GM12878 (cell line): ENCODE results near the gene LAS1L. TPM values are rescaled to one million over a fixed set of nuclear protein-coding genes. Genes with fewer than 3 reads are reported as not detected.

Source experiments
- ESRRA ChIP-seq: IDR thresholded peaks from 2 replicates; pipeline ENCODE4 v1.6.1; 2012; ENCODE audit warnings: mild to moderate bottlenecking, low read length, improper control_type of control experiment
- JUND ChIP-seq: IDR thresholded peaks from 2 replicates; pipeline ENCODE4 v1.6.1; 2012; ENCODE audit warnings: low read depth, mild to moderate bottlenecking, low read length, improper control_type of control experiment, moderate library complexity
- MEF2A ChIP-seq: IDR thresholded peaks from 2 replicates; pipeline ENCODE4 v1.6.1; 2011; ENCODE audit warnings: low read depth, mild to moderate bottlenecking, low read length, moderate library complexity; ENCODE audit not compliant: insufficient read depth
- MXI1 ChIP-seq: fragments of 150-350 bp; IDR thresholded peaks from 2 replicates; pipeline ENCODE4 v1.6.1; 2011; ENCODE audit warnings: low read depth, mild to moderate bottlenecking, inconsistent platforms, low read length, improper control_type of control experiment
- NR2F1 ChIP-seq: fragments of 450-650 bp; conservative IDR thresholded peaks from 2 replicates; pipeline ENCODE4 v1.6.1; 2017; ENCODE audit warnings: mild to moderate bottlenecking
- SUPT20H ChIP-seq: IDR thresholded peaks from 2 replicates; pipeline ENCODE4 v1.6.1; 2011; ENCODE audit warnings: low read depth, mild to moderate bottlenecking, low read length, moderate library complexity, borderline replicate concordance; ENCODE audit not compliant: control insufficient read depth
- TCF7 ChIP-seq: IDR thresholded peaks from 2 replicates; pipeline ENCODE4 v1.6.1; 2014; ENCODE audit warnings: antibody characterized with exemption, borderline replicate concordance
- ZBED1 ChIP-seq: IDR thresholded peaks from 2 replicates; pipeline ENCODE4 v1.6.1; 2016; ENCODE audit warnings: borderline replicate concordance
- polyA plus RNA-seq, 11 experiments: library from polyadenylated mRNA; depleted of rRNA in 4 of 11; unstranded in 6 of 11; stranded (reverse) in 5 of 11; fragments of >200 nt; fragmentation: Nextera tagmentation in 4 of 11; fragmentation: Illumina TruSeq in 1 of 11; extraction: Ambion mirVana in 4 of 11; extraction: Trizol in 1 of 11; gene quantifications; 1 replicate in 1 of 11; 2 replicates in 10 of 11; pipeline versions ENCODE4 v1.2.1 to v1.2.3, GENCODE V29; 2011 to 2016; ENCODE audit warnings: inconsistent platforms in 2 of 11, missing spikeins in 2 of 11, low read depth in 1 of 11
- total RNA-seq, 4 experiments: library from RNA; depleted of rRNA in 3 of 4; stranded (reverse); fragments of >200 nt in 3 of 4; fragmentation: Illumina TruSeq in 1 of 4; extraction: Trizol in 1 of 4; gene quantifications; 2 replicates each; pipeline versions ENCODE4 v1.2.1 to v1.2.3, GENCODE V29; 2013 to 2021
- TF ChIP-seq, protein P1 (sequence below): fragments of 450-650 bp; IDR thresholded peaks from 2 replicates; pipeline ENCODE4 v1.6.1; 2017; ENCODE audit warnings: mild to moderate bottlenecking
- TF ChIP-seq, protein P2 (sequence below): fragments of 450-650 bp; IDR thresholded peaks from 2 replicates; pipeline ENCODE4 v1.6.1; 2016; ENCODE audit warnings: mild to moderate bottlenecking, moderate library complexity, borderline replicate concordance
- TF ChIP-seq, protein P3 (sequence below): fragments of 150-350 bp; IDR thresholded peaks from 2 replicates; pipeline ENCODE4 v1.6.1; 2016; ENCODE audit warnings: low read depth, low read length
- TF ChIP-seq, protein P4 (sequence below): IDR thresholded peaks from 2 replicates; pipeline ENCODE4 v1.6.1; 2011; ENCODE audit warnings: mild to moderate bottlenecking, low read depth, low read length, moderate library complexity; ENCODE audit not compliant: insufficient replicate concordance
- TF ChIP-seq, protein P5 (sequence below): fragments of 450-650 bp; IDR thresholded peaks from 2 replicates; pipeline ENCODE4 v1.6.1; 2017; ENCODE audit warnings: mild to moderate bottlenecking, moderate library complexity

LAS1L gene
- total and polyA plus RNA-seq, 10 of the 15 experiments (the other 5 are each of a cell fraction or from before 2014, with no cell fraction given), result 27.4 to 100 (median 56.4) TPM

DNA sequence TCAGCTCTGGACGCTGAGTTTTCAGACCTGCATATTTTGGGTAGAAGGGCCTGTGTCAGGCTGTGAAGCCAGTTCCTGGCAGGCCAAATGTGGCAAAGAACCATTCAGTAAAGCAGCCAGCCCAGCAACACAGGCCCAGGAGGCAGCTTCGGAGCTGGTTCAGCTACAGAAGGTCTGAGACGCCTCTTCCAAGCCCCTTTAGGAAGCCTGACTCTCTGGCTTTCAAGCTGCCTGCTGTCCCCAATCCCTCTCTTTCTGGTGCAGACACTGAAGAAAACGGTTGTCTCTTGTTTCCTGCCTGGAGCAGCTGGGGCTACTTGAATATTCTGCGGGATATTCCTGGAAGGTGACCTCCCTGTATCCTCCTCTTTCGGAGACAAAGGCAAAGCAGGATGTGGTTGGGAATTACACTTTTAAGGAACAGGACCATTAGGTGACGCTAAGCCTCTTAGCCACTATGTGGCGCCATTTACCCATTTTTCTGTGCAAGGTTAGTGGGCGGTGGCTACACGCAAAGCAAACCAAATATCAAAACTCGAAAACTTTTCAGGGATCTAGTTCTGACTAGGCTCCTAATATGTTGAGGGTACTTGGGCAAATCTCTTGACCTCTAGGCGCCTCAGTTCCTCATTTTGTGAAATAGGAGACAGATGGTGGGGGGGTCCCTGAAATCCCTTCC, 47.2 kb upstream of the LAS1L start (continued):
- TF ChIP-seq, protein P1, sequence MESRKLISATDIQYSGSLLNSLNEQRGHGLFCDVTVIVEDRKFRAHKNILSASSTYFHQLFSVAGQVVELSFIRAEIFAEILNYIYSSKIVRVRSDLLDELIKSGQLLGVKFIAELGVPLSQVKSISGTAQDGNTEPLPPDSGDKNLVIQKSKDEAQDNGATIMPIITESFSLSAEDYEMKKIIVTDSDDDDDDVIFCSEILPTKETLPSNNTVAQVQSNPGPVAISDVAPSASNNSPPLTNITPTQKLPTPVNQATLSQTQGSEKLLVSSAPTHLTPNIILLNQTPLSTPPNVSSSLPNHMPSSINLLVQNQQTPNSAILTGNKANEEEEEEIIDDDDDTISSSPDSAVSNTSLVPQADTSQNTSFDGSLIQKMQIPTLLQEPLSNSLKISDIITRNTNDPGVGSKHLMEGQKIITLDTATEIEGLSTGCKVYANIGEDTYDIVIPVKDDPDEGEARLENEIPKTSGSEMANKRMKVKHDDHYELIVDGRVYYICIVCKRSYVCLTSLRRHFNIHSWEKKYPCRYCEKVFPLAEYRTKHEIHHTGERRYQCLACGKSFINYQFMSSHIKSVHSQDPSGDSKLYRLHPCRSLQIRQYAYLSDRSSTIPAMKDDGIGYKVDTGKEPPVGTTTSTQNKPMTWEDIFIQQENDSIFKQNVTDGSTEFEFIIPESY, result no peak
- TF ChIP-seq ESRRA (no peak), NR2F1 (peak; percentile 94), JUND (peak; percentile 33; the same call in 1 of the 2 replicates), ZBED1 (no peak), MXI1 (no peak), TCF7 (0 out of 2 replicates have a peak, but pooled peaks have one; percentile 22), SUPT20H (no peak), MEF2A (0 out of 2 replicates have a peak, but pooled peaks have one; percentile 22)
- TF ChIP-seq, protein P2, sequence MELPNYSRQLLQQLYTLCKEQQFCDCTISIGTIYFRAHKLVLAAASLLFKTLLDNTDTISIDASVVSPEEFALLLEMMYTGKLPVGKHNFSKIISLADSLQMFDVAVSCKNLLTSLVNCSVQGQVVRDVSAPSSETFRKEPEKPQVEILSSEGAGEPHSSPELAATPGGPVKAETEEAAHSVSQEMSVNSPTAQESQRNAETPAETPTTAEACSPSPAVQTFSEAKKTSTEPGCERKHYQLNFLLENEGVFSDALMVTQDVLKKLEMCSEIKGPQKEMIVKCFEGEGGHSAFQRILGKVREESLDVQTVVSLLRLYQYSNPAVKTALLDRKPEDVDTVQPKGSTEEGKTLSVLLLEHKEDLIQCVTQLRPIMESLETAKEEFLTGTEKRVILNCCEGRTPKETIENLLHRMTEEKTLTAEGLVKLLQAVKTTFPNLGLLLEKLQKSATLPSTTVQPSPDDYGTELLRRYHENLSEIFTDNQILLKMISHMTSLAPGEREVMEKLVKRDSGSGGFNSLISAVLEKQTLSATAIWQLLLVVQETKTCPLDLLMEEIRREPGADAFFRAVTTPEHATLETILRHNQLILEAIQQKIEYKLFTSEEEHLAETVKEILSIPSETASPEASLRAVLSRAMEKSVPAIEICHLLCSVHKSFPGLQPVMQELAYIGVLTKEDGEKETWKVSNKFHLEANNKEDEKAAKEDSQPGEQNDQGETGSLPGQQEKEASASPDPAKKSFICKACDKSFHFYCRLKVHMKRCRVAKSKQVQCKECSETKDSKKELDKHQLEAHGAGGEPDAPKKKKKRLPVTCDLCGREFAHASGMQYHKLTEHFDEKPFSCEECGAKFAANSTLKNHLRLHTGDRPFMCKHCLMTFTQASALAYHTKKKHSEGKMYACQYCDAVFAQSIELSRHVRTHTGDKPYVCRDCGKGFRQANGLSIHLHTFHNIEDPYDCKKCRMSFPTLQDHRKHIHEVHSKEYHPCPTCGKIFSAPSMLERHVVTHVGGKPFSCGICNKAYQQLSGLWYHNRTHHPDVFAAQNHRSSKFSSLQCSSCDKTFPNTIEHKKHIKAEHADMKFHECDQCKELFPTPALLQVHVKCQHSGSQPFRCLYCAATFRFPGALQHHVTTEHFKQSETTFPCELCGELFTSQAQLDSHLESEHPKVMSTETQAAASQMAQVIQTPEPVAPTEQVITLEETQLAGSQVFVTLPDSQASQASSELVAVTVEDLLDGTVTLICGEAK, result no peak
- TF ChIP-seq, protein P3, sequence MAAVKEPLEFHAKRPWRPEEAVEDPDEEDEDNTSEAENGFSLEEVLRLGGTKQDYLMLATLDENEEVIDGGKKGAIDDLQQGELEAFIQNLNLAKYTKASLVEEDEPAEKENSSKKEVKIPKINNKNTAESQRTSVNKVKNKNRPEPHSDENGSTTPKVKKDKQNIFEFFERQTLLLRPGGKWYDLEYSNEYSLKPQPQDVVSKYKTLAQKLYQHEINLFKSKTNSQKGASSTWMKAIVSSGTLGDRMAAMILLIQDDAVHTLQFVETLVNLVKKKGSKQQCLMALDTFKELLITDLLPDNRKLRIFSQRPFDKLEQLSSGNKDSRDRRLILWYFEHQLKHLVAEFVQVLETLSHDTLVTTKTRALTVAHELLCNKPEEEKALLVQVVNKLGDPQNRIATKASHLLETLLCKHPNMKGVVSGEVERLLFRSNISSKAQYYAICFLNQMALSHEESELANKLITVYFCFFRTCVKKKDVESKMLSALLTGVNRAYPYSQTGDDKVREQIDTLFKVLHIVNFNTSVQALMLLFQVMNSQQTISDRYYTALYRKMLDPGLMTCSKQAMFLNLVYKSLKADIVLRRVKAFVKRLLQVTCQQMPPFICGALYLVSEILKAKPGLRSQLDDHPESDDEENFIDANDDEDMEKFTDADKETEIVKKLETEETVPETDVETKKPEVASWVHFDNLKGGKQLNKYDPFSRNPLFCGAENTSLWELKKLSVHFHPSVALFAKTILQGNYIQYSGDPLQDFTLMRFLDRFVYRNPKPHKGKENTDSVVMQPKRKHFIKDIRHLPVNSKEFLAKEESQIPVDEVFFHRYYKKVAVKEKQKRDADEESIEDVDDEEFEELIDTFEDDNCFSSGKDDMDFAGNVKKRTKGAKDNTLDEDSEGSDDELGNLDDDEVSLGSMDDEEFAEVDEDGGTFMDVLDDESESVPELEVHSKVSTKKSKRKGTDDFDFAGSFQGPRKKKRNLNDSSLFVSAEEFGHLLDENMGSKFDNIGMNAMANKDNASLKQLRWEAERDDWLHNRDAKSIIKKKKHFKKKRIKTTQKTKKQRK, result no peak
- TF ChIP-seq, protein P4, sequence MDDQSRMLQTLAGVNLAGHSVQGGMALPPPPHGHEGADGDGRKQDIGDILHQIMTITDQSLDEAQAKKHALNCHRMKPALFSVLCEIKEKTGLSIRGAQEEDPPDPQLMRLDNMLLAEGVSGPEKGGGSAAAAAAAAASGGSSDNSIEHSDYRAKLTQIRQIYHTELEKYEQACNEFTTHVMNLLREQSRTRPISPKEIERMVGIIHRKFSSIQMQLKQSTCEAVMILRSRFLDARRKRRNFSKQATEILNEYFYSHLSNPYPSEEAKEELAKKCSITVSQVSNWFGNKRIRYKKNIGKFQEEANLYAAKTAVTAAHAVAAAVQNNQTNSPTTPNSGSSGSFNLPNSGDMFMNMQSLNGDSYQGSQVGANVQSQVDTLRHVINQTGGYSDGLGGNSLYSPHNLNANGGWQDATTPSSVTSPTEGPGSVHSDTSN, result no peak
- TF ChIP-seq, protein P5, sequence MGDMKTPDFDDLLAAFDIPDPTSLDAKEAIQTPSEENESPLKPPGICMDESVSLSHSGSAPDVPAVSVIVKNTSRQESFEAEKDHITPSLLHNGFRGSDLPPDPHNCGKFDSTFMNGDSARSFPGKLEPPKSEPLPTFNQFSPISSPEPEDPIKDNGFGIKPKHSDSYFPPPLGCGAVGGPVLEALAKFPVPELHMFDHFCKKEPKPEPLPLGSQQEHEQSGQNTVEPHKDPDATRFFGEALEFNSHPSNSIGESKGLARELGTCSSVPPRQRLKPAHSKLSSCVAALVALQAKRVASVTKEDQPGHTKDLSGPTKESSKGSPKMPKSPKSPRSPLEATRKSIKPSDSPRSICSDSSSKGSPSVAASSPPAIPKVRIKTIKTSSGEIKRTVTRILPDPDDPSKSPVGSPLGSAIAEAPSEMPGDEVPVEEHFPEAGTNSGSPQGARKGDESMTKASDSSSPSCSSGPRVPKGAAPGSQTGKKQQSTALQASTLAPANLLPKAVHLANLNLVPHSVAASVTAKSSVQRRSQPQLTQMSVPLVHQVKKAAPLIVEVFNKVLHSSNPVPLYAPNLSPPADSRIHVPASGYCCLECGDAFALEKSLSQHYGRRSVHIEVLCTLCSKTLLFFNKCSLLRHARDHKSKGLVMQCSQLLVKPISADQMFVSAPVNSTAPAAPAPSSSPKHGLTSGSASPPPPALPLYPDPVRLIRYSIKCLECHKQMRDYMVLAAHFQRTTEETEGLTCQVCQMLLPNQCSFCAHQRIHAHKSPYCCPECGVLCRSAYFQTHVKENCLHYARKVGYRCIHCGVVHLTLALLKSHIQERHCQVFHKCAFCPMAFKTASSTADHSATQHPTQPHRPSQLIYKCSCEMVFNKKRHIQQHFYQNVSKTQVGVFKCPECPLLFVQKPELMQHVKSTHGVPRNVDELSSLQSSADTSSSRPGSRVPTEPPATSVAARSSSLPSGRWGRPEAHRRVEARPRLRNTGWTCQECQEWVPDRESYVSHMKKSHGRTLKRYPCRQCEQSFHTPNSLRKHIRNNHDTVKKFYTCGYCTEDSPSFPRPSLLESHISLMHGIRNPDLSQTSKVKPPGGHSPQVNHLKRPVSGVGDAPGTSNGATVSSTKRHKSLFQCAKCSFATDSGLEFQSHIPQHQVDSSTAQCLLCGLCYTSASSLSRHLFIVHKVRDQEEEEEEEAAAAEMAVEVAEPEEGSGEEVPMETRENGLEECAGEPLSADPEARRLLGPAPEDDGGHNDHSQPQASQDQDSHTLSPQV, result no peak
